ENCODE results near the gene MOB2.

- no peak for TF ChIP-seq CTCF (IDR thresholded peaks at IDR 0.05; ENCODE audit: insufficient read depth, low read length, poor library complexity, severe bottlenecking)
- no peak for TF ChIP-seq EZH2phosphoT487 (conservative IDR thresholded peaks at IDR 0.05; ENCODE audit: low read length)
Observed at GRCh38 chr11:1480191-1480554, 6.4 kb downstream of the MOB2 start.
